Endometrium (tissue), 2 donors: ENCODE data around the gene TM7SF2.

ENCODE experiments used
- FAIRE-seq: peaks from 2 replicates; lab custom pipeline; 2012; peaks lifted over from hg19 to GRCh38; lab: Jason Lieb, UNC
- donor health status: control.
- donor health status: control.

TM7SF2 gene

DNA sequence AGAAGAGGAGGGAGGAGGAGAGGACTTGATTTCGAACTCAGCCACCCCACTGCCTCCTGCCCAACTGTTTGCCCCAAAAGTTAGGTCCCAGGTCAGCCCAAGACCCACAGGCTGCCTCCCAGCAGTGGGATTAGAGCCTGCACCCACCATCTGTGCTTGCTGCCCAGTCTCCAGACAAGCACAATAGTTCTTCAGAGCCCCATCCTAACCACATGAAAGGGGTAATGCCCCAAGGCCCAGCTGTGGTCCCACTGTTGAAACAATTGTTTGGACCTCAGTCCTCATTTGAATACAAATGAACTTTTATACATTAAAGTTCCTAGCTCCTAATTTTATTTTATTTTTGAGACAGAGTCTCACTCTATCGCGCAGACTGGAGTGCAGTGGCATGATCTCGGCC is 21.0 kb upstream of the TM7SF2 start:
- FAIRE-seq = no peak

DNA sequence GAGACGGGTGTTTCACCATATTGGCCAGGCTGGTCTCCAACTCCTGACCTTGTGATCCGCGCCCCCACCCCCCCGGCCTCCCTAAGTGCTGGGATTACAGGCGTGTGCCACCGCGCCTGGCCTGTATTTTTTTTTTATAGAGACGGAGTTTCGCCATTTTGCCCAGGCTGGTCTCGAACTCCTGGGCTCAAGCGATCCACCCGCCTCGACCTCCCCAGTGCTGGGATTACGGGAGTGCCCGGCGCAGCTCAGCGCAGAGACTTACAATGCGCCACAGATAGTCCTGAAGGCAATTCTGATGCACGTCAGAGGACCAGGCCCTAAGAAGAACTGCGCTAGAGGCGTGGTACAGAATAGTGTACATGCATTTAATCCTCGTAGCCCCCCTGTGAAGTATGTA is 16.2 kb upstream of the TM7SF2 start:
- FAIRE-seq = no peak

DNA sequence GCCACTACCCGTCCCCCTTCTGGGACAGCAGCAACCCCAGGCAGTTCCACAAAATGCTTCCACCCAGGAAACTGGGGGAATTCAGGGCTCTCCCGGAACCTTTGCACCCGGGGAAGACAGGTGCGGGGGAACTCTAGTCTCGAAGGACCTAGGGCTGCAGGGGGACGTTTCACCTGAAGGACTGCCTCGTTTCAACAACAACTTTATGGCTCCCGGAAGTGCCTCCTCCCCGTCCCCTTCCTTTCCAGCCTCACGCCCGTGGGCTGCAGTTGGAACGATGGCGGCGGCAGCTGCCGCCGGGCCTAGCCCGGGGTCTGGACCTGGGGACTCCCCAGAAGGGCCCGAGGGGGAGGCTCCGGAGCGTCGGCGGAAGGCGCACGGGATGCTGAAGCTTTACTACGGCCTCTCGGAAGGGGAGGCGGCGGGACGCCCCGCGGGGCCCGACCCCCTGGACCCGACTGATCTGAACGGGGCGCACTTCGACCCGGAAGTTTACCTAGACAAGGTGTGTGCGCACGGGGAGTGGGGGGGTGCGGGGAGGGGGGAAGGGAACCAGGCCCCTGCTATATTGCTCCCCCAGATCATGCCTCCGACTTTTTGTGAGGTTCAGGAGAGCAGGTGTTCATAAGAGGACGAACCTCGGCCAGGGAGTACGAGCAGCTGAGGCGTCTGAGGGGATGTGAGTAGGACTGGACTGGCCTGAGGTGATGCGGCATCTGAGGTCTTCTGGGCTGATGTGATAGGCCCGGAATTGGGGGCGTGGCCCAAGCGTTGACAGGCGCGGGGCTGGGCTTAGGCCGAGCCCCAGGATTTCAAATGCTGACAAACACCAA is 15.5 kb upstream of the TM7SF2 start, which contains the start of gene VPS51:
VPS51 (plus strand) TSS at position 241 of the 833 bp plus-strand sequence; CDS start at position 278, 37 bp downstream.
- peak; percentile 23 for FAIRE-seq

DNA sequence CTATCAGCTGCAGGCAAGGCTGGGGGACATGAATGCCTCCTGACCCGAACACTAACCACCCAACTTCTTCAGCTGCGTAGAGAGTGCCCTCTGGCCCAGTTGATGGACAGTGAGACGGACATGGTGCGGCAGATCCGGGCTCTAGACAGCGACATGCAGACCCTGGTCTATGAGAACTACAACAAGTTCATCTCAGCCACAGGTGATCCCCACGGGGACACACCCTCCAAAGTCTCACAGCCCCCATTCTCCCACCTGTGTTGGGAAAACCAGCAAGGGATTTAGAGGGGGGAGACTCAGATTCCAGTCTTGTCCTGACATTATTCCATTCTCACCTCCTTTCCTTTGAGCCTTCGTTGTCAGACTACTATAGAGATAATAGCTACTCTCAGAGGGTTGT is 14.7 kb upstream of the TM7SF2 start:
- FAIRE-seq = no peak

DNA sequence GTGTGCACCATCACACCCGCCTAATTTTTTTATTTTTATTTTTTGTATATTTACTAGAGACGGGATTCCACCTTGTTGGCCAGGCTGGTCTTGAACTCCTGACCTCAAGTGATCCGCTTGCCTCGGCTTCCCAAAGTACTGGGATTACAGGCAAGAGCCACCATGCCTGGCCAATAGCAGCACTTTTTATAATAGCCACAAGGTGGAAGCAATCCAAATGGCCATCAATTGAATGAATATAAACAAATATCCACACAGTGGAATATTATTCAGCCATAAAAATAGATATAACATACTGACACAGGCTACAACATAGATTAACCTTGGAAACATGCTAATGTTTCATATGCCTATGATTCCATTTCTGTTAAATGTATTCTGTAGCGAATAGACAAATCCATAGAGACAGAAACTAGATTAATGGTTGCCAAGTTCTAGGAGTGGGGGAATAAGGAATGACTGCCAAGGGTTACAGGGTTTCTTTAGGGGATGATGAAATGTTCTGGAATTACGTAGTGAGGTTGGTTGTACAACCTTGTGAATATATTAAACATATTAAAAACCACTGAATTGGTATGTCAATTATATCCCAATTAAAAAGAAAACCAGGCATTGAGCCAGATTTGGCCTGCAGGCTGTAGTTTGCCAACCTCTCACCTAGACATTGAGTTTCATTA is 10.9 kb upstream of the TM7SF2 start:
- FAIRE-seq = no peak

DNA sequence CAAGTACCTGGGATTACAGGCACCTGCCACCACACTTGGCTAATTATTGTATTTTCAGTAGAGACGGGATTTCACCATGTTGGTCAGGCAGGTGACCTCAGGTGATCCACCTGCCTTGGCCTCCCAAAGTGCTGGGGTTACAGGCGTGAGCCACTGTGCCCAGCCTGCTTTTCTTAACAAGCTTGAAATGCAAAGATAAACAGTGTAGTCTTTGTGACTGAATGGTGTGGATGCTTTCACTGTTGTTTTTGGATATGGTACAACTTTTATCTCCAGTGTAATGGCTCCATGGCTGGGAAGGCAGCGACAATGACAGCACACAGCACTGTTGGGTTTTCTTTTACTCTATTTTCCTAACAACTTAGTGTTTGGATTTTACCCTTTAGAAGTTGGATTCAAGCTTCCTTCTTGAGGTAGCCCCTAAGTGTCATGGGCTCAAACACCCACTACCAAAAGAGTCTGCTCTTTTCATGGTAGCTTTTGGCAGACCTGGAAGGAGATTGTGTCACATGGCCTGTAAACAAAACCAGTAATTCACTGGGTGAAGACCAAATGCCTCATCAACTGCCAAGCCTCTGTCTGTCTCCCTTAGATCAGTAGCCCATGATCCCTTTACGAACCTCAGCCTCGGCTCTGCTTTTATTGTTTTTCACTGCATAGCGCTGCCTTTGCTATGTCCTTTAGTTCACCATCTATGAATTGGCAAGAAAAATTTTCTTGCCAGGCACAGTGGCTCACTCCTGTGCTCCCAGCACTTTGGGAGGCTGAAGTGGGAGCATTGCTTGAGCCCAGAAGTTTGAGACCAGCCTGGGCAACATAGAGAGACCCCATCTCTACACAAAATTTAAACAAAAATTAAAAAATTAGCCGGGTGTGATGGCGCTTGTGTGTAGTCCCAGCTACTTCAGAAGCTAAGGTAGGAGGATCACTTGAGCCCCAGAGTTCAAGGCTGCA is 9.3 kb upstream of the TM7SF2 start:
- FAIRE-seq = no peak

DNA sequence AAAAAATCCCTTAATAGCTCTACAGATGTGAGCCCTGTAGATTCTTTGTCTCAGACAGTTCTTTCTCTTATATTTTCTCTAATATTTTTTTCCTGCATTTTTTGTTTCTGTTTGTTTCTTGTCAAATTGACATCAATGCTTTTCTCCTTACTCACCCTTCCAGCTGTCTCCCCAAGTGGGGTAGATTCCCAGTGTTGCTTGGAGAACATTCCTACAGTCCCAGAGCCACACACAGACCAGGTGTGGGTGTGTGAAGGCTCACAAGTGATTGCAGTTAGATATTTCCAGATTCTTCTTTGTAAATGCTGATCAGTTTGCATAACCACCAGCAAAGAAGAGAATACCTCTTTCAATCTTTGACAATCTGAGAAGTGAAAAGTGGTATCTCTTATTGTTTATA is 8.2 kb upstream of the TM7SF2 start:
- FAIRE-seq = no peak

DNA sequence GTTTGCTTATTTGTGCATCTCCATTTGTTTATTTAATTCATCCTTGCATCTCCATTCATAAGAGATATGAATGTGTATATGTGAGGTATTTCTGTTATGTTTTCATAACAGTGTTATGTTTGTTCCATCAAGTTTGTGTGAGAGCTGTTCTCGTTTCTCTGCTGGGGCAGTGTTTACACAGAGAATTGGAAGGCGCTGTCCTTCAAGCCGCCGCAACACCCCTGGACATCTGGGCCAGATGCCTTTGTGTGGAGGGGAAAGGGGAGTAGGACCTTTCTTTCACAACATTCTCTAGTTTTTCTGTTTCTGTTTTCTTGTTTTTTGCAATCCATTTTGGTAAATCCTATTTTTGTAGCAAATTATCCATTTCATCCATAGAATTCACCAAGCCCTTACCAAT is 7.0 kb upstream of the TM7SF2 start:
- no peak for FAIRE-seq

DNA sequence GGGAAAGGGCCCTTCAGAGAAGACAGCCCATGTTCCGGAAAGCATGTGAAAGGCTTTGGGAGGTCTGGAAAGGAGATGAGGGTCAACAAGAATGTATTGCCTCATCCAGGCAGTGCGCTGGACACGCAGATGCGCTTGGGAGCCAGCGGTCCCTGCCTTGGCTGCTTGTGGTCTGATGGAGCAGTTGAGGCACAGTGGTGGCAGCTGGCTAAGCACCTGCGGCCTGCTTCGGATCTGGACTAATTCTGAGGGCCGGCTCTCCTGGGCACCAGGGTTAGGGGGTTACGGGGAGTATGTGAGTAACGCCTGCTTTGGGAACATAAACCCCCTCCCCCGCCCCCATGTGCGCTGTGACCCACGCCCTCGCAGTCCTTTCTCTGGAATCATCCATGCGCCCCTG is 4.6 kb upstream of the TM7SF2 start:
- no peak for FAIRE-seq

DNA sequence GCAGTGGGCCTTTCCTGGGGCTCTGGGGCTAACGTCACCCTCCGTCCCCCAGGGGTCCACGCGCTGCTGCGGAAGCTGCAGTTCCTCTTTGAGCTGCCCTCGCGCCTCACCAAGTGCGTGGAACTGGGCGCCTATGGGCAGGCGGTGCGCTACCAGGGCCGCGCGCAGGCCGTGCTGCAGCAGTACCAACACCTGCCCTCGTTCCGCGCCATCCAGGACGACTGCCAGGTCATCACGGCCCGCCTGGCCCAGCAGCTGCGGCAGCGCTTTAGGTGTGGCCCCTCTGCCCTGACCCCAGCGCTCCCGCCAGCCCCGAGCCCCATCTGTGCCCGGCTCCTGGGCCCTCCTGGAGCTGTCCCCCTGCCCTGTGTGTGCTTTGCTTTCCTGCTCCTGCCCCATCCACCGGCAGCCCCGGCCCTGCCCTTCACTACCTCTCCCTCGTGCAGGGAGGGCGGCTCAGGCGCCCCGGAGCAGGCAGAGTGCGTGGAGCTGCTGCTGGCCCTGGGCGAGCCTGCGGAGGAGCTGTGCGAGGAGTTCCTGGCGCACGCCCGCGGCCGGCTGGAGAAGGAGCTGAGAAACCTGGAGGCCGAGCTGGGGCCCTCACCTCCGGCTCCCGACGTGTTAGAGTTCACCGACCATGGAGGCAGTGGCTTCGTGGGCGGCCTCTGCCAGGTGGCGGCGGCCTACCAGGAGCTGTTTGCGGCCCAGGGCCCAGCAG is 3.8 kb upstream of the TM7SF2 start:
- FAIRE-seq = no peak

DNA sequence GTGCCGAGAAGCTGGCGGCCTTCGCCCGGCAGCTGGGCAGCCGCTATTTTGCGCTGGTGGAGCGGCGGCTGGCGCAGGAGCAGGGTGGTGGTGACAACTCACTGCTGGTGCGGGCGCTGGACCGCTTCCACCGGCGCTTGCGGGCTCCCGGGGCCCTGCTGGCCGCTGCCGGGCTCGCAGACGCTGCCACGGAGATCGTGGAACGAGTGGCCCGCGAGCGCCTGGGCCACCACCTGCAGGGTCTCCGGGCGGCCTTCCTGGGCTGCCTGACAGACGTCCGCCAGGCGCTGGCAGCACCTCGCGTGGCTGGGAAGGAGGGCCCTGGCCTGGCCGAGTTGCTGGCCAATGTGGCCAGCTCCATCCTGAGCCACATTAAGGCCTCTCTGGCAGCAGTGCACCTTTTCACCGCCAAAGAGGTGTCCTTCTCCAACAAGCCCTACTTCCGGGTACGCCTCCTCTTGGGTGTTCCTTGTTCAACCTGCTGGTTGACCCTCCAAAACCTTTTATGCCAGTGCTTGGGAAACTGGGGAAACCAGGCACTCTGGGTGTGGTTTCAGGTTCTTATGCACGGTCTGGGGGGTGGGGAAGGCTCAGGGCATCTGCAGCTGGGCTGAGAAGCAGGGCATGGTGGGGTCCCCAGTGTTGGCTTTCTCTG is 3.1 kb upstream of the TM7SF2 start:
- no peak for FAIRE-seq

DNA sequence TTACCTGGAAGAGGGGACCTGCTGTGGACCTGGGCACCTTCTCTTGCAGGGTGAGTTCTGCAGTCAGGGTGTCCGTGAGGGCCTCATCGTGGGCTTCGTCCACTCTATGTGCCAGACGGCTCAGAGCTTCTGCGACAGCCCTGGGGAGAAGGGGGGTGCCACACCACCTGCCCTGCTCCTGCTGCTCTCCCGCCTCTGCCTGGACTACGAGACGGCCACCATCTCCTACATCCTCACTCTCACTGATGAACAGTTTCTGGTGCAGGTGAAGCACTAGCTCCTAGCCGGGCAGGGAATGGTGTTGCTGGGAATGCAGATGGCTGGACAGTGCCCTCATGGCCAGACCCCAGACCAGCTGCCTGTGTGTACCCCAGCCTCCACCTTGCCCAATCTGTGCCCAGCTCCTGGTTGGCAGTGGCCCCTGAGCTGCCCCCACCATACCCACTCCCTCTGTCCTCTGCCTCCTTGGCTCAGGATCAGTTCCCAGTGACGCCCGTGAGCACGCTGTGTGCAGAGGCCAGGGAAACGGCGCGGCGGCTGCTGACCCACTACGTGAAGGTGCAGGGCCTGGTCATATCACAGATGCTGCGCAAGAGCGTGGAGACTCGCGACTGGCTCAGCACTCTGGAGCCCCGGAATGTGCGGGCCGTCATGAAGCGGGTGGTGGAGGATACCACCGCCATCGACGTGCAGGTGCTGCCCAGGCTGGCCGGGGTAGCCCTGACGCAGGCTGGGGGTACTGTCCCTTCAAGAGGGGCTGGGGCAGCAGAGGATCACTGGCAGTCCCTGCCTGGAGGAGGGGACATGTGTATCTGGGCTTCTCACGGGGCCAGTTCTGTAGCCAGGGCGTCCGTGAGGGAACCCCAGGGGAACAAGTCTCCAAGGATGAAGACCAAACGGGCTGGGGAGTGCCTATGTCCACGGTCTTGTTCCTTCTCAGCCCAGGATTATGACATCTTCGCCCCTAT is 2.2 kb upstream of the TM7SF2 start:
- FAIRE-seq = no peak

DNA sequence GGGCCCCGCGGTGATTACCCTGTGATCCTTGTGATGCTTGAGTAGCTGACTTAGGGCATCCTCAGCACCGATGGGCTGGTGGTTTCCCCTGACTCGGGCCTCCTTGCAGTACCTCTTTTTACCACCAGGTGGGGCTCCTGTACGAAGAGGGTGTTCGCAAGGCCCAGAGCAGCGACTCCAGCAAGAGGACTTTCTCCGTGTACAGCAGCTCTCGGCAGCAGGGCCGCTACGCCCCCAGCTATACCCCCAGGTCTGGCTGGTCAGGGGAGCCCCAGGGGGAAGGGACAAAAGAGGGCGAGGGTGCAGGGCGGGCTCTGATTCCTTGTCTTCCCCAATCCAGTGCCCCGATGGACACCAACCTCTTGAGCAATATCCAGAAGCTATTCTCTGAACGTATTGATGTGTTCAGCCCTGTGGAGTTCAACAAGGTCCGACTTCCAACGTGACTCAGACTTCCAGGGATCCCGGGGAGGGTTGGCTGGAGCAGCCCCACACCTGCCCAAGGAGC is 1.3 kb upstream of the TM7SF2 start:
- no peak for FAIRE-seq

DNA sequence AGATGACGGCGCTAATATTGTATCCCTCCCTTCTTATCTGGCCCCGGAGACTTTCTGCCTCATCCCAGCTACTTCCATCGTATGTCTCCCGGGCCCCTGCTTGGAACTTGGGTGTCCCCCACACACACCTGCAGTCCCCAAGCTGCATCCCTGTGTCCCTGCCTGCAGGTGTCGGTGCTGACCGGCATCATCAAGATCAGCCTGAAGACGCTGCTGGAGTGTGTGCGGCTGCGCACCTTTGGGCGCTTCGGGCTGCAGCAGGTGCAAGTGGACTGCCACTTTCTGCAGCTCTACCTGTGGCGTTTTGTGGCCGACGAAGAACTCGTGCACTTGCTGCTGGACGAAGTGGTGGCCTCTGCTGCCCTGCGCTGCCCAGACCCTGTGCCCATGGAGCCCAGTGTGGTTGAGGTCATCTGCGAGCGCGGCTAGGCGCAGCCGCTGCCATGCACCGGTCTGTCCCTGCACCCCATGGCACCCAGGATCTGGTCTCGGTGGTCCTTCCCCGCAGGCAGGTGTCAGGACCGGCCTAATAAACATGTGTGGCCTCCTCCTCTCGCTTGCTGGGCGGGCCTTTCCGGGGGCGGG is 421 bp upstream of the TM7SF2 start:
- no peak for FAIRE-seq

DNA sequence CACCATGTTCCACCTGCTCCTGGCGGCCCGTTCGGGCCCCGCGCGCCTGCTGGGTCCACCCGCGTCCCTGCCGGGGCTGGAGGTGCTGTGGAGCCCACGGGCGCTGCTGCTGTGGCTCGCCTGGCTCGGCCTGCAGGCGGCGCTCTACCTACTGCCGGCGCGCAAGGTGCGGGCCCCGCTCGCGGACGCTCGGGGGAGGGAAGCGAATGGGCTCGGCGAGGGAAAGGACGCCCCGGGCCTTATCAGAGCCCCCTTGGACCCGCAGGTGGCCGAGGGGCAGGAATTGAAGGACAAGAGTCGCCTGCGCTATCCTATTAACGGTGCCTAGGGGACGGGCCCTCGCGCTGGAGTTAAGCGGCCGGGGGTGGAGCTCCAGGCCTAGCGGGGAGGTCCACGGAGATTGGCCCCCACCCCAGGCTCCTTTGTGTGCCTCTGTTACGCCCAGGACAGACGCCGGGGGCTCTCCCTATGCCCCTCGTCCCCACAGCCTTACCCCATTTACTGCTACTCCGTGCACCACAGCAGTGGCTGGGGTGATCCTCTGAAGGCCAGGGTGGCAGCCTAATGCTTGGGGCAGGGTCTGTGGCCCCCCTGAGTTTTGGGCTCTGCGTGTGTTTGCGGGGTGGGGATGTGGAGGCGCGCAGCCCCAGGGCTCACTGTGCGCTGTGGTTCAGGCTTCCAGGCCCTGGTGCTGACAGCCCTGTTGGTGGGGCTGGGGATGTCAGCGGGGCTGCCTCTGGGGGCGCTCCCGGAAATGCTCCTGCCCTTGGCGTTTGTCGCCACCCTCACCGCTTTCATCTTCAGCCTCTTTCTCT is 1.1 kb downstream of the TM7SF2 start:
- FAIRE-seq = no peak

DNA sequence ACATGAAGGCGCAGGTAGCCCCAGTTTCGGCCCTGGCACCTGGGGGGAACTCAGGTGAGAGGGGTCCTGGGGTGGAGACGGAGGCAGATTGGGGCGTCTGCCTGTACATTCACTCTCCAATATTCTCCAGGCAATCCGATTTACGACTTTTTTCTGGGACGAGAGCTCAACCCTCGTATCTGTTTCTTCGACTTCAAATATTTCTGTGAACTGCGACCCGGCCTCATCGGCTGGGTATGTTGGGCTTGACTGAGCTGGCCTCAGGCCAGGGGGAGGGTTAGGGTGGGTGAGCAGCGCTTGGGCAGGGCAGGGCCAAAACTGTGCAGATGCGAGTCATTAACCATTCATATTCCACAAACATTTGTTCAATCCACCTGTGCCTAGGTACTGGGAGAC is 1.7 kb downstream of the TM7SF2 start:
- no peak for FAIRE-seq

DNA sequence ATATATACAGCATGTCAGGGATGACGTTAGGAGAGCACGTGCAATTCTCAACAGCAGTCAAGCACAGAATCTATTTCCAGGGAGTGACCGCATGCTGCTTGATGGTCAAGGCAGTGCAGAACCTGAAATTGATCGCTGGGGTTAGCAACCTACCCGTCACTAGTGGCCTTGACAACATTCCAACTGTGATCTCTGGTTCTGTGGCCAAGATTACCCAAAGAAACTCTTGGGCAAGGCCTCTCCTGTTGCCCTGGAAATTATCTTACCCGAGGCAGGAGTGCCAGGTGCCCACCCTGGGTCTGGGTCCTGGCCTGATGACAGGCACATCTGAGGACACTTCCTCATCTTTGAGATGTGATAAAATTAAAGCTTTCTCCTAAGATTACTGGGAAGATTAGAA is 2.2 kb downstream of the TM7SF2 start:
- FAIRE-seq = no peak

DNA sequence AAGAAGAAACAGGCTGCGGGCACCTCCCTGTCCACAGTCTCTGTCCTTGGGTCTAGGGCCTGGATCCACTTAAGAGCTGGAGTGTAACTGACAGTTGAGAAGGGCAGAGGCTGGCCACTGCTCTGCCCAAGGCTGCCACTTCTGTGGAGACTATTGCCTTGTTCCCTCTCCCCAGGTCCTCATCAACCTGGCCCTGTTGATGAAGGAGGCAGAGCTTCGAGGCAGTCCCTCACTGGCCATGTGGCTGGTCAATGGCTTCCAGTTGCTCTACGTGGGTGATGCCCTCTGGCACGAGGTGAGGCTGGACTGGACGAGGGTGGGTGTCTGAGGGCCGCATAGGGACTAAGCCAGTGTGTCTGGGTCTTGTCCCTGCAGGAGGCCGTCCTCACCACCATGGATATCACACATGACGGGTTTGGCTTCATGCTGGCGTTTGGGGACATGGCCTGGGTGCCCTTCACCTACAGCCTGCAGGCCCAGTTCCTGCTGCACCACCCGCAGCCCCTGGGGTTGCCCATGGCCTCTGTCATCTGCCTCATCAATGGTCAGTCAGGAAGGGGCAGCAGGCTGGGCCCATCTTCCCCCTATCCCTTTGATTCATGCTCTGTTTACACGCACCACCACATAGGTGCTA is 3.0 kb downstream of the TM7SF2 start:
- FAIRE-seq = no peak
